CD4-positive, alpha-beta T cell treated with Interleukin-15 for 4 hours (primary cell): ENCODE data around the gene LCP2.

Experiments used
- DNase-seq: peaks from one replicate; pipeline ENCODE4 v3.0.0-alpha.2; 2020; ENCODE audit warnings: low spot score

LCP2 gene

DNA sequence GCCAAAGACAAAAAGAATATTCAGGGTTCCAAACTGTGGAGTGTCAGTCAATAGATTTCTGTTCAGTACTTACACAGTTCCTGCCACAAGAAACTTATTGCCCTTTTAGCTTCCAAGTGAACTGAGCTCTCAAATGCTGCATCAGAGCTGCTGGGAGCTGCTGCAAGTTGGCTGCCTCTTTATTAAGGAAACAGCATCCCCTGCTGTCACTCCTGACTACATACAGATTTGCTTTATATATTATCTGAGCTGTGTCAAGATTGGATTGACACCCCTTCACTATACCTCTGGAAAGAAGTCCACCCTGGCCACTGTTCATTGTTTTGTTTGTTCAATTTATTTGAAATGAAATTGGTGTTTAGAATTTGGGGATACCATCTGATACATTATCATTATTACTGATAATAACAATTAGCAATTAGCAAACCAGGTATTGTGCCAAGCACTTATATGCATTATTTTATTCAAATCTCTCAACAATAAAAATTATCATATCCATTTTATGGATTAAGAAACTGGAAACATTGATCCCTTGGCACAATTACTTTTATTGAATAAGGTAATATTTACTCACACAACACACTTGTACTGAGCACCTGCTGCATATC is 81.2 kb downstream of the LCP2 start:
- DNase-seq = no peak

DNA sequence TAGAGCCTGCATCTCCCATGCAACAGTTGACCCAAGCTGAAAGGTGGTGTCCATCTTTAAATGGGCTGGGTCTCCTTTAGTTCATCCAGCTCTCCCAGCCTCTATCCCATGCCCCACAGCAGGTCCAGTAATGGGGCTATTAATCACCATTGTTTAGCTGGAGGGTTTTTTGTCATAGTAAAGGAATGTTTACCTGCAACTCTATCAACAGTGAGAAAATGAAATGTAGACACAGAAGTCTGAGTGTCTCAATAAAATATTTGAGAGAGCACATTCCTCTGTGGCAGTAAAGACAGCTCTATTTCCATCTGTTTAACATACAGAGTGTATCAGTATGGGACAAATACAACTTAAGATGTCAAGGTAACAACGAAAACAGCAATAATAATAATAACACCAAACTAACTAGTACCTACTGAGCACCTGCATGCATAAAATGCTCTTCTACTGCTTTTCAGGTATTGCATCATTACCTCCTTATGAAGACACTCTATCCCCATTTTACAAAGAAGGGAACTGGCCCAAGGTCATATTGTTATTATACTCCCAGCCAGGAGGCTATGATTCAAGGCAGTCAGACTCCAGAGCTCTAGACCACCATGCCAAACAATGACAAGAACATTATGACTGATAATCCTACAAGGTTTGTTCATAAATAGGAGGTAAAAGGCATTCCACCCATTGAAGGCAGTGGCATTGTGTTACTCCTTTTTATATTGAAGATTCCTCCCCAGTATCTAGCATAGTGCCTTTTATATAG is 85.8 kb downstream of the LCP2 start:
- DNase-seq = no peak

DNA sequence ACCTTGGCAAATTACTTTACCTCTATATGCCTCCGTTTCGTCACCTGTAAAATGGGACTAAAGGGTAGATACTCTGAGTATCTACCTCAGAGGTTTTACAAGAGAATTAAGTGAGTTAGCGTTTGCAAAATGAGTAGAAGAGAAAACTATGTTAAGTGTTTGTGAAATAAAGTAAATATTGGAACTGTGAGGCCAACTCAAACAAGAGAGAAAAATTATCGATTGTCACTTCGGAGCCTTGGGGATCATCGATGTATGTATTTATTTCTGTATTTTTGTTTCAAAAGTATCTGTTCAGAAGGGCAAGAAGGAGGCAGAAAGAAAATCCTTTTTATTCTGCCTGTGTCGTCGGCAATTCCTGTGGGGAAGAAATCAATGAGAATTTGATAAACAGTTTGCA is 90.6 kb downstream of the LCP2 start:
- no peak for DNase-seq

DNA sequence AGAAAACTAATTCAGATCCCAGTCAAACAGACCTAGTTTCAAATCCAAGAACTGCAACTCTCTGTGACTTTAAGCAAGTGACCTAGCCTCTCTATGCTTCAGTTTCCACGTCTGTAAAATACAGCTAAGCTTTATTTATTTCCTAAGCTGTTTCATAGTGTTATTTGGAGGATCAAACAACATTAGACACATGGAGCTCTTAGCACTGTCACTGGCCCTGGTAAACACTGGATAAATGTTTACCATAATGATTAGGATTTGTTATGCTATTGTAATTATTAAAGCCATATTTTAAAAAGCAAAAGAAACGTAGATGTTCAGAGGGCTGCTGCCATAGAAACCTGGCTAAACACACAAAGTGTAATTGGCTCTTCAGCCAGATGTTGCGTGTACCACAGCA is 91.4 kb downstream of the LCP2 start:
- no peak for DNase-seq

DNA sequence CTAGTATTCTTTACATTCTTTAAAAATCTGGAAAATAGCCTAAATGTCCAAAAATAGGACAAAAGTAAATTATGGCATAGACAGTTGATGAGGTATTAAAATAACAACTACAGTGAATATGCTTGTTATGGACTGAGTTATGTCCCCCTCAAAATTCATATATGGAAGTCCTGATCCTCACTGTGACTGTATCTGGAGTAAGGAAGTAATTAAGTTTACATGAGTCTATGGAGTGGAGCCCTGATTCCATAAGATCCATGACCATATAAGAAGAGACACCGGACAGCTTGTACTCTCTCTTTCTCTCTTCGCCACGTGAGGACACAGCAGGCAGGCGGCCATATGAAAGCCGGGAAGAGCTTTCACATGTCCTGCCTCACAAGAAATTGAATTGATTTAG is 93.4 kb downstream of the LCP2 start:
- DNase-seq = no peak

DNA sequence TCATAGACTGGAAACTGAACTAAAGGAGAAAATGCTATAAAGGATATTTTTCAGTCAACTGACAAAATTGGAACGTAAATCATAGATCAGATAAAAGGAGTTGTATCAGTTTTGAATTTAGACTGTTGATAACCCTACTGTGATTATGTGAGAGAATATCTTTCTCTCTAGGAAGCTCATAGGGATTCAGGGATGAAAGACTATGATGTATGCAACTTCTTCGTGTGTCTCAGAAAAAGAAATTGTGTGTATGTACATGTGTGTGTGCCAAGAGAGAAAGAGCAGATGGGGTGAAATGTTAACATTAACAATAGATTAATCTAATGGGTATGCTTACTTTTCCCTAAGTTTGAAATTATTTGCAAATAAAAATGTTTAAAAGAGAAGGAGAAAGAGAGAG is 95.5 kb downstream of the LCP2 start:
- DNase-seq = no peak

DNA sequence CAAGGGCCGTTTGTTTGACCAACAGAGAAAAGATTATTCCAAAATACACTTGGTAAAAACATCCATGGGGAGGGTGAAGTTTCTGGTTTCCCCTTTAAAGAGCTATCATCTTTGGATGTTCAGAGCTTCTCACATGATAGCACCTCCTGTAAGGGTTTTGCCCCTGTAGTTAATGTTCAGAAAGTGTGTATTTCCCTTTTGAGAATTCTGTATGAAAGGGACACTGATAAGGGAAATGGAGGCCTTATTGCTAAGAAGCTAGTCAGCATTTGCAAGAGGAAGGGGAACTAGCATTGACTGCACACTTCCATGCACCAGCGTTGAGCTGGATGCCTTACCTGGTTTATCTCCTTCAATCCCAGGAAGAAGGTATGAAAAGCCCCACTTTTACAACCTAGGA is 96.3 kb downstream of the LCP2 start:
- no peak for DNase-seq

DNA sequence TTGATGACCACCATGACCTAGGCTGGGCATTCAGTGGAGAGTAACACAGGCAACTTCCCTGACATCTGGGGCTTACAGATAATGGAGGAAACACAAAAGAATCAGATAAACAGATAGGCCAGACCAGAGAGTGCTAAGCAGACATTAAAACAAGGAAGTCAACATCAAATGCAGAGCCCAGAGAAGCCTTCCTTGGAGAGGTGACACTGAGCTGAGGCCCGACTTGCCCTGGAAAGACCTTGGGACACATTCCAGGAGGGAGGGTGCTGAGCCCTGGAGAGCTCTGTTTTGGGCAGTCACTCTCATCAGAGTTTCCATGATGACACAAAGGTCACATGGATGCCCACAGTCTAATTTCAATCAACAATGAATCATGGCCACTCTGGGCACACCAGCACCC is 96.7 kb downstream of the LCP2 start:
- no peak for DNase-seq
